Right lobe of liver (tissue), 4 donors: ENCODE measurements around the gene SNED1.

Experiments used
- CTCF ChIP-seq, 4 donors: fragments of 200-600 bp in 3 of 4; fragments of 450-650 bp in 1 of 4; IDR thresholded peaks; one replicate each; pipeline versions ENCODE4 v1.5.1 to v1.8.0; 2016 to 2022; ENCODE audit warnings: antibody characterized with exemption in 4 of 4, mild to moderate bottlenecking in 2 of 4
- POLR2A ChIP-seq: fragments of 450-650 bp; IDR thresholded peaks from one replicate; pipeline ENCODE4 v1.6.1; 2017; ENCODE audit warnings: antibody characterized with exemption, mild to moderate bottlenecking
- donor health status: DM: no; HTN: no; CAD: no.
- donor health status: DM: no; HTN: no; CAD: no.
- donor health status: DM: no; HTN: yes; CAD: no.

GRCh38 chr2:240982821-240983281 lies 15.6 kb upstream of the SNED1 start:
- TF ChIP-seq POLR2A, result no peak
- no peak for TF ChIP-seq CTCF (IDR thresholded peaks at IDR 0.05)
